ENCODE measurements around the gene NBDY.
"Not testable (repeated sequence)": the region's sequence is repeated elsewhere in the genome, so short reads cannot be mapped to it uniquely, and the experiment has no call there.

Gene NBDY

GRCh38 chrX:56778924-56779468, 50.0 kb downstream of the NBDY start:
- DNase-seq (ENCODE audit: low spot score); in situ Hi-C loops (cut with MboI; ENCODE audit: low pct_unique_long_range_greater_than_20kb, low sequenced_read_pairs, unreplicated experiment): not testable (repeated sequence)

GRCh38 chrX:56780681-56781649, 51.9 kb downstream of the NBDY start:
- in situ Hi-C loops (cut with MboI; ENCODE audit: low pct_unique_long_range_greater_than_20kb, low sequenced_read_pairs, unreplicated experiment); DNase-seq (ENCODE audit: low spot score): not testable (repeated sequence)

GRCh38 chrX:56782352-56782751, 53.3 kb downstream of the NBDY start:
- no peak for DNase-seq (ENCODE audit: low spot score)
- TF ChIP-seq CTCF (IDR thresholded peaks at IDR 0.05; ENCODE audit: extremely low read depth, insufficient read depth, missing control alignments): no peak
- in situ Hi-C loops (cut with MboI; ENCODE audit: low pct_unique_long_range_greater_than_20kb, low sequenced_read_pairs, unreplicated experiment): no loop called here

- TF ChIP-seq CTCF (IDR thresholded peaks at IDR 0.05; ENCODE audit: extremely low read depth, insufficient read depth, missing control alignments): no peak
- DNase-seq (ENCODE audit: low spot score): no peak
- in situ Hi-C loops (cut with MboI; ENCODE audit: low pct_unique_long_range_greater_than_20kb, low sequenced_read_pairs, unreplicated experiment): no loop called here
Measured at GRCh38 chrX:56782791-56783449, 53.9 kb downstream of the NBDY start.

- TF ChIP-seq CTCF (IDR thresholded peaks at IDR 0.05; ENCODE audit: extremely low read depth, insufficient read depth, missing control alignments): peak; percentile 53
Measured at GRCh38 chrX:56783450-56783831, 54.4 kb downstream of the NBDY start.

GRCh38 chrX:56783996-56784620, 55.1 kb downstream of the NBDY start:
- in situ Hi-C loops (cut with MboI; ENCODE audit: low pct_unique_long_range_greater_than_20kb, low sequenced_read_pairs, unreplicated experiment): no loop called here
- DNase-seq (ENCODE audit: low spot score): no peak
- no peak for TF ChIP-seq CTCF (IDR thresholded peaks at IDR 0.05; ENCODE audit: extremely low read depth, insufficient read depth, missing control alignments)

More at GRCh38 chrX:56783450-56783831, 54.4 kb downstream of the NBDY start:
- peak; percentile 36 for DNase-seq (ENCODE audit: low spot score)
- in situ Hi-C loops (cut with MboI; ENCODE audit: low pct_unique_long_range_greater_than_20kb, low sequenced_read_pairs, unreplicated experiment): no loop called here

GRCh38 chrX:56784666-56785065, 55.6 kb downstream of the NBDY start:
- DNase-seq (ENCODE audit: low spot score): no peak
- TF ChIP-seq CTCF (IDR thresholded peaks at IDR 0.05; ENCODE audit: extremely low read depth, insufficient read depth, missing control alignments): no peak
- in situ Hi-C loops (cut with MboI; ENCODE audit: low pct_unique_long_range_greater_than_20kb, low sequenced_read_pairs, unreplicated experiment): no loop called here
